DOHH2 (cell line): Measurements from ENCODE around the gene FRMPD4.

Experiments used
- H3F3A ChIP-seq: fragments of 200-600 bp; sonication (generic), shearing (Covaris generic); 2 replicates; pipeline ENCODE4 v1.6.0; 2016; ENCODE audit warnings: antibody characterized with exemption, mild to moderate bottlenecking; ENCODE audit not compliant: control insufficient read depth, insufficient read depth
- H3K27ac ChIP-seq: fragments of 200-600 bp; sonication (generic); 2 replicates; pipeline ENCODE4 v1.5.1; 2014; ENCODE audit warnings: low read depth, mild to moderate bottlenecking, low read length, moderate library complexity
- H3K27me3 ChIP-seq: fragments of 200-600 bp; sonication (generic); 2 replicates; pipeline ENCODE4 v1.6.1; 2014; ENCODE audit warnings: mild to moderate bottlenecking, low read length, mixed read lengths; ENCODE audit not compliant: control insufficient read depth
- H3K36me3 ChIP-seq: fragments of 200-600 bp; sonication (generic); 2 replicates; pipeline ENCODE4 v1.6.1; 2014; ENCODE audit warnings: mild to moderate bottlenecking, low read length, moderate library complexity, mixed read lengths; ENCODE audit not compliant: control insufficient read depth
- H3K4me1 ChIP-seq: fragments of 200-600 bp; sonication (generic); 2 replicates; pipeline ENCODE4 v1.6.1; 2014; ENCODE audit warnings: mild to moderate bottlenecking, low read length, mixed read lengths; ENCODE audit not compliant: control insufficient read depth
- H3K4me2 ChIP-seq: fragments of 200-600 bp; sonication (generic); 2 replicates; pipeline ENCODE4 v1.6.0; 2014; ENCODE audit warnings: mild to moderate bottlenecking, low read length, moderate library complexity
- H3K4me3 ChIP-seq: fragments of 200-600 bp; sonication (generic); 2 replicates; pipeline ENCODE4 v1.5.1; 2014; ENCODE audit warnings: mild to moderate bottlenecking, low read length, mixed read lengths
- H3K79me2 ChIP-seq: fragments of 200-600 bp; sonication (generic); 2 replicates; pipeline ENCODE4 v1.6.1; 2014; ENCODE audit warnings: mild to moderate bottlenecking, low read length, mixed read lengths; ENCODE audit not compliant: control insufficient read depth
- H3K9me2 ChIP-seq: fragments of 200-600 bp; sonication (generic); replicated peaks from 2 replicates; pipeline ENCODE4 v1.6.1; 2014; ENCODE audit warnings: mild to moderate bottlenecking, low read length, mixed read lengths; ENCODE audit not compliant: control insufficient read depth
- H3K9me3 ChIP-seq: fragments of 200-600 bp; sonication (generic); 2 replicates; pipeline ENCODE4 v1.6.1; 2014; ENCODE audit warnings: antibody characterized with exemption, low read length, mixed read lengths; ENCODE audit not compliant: control insufficient read depth, insufficient read depth
- H4K20me1 ChIP-seq: fragments of 200-600 bp; sonication (generic); 2 replicates; pipeline ENCODE4 v1.6.0; 2014; ENCODE audit warnings: low read depth, mild to moderate bottlenecking, antibody characterized with exemption, low read length, moderate library complexity; ENCODE audit not compliant: control insufficient read depth, insufficient read depth
- EZH2phosphoT487 ChIP-seq: fragments of 200-600 bp; sonication (generic); IDR thresholded peaks from 2 replicates; pipeline ENCODE4 v1.6.1; 2017; ENCODE audit warnings: borderline replicate concordance, mild to moderate bottlenecking, antibody characterized with exemption, low read length, moderate library complexity, mixed read lengths
- TF ChIP-seq, protein P1 (sequence below): fragments of 200-600 bp; sonication (generic); IDR thresholded peaks from one replicate; pipeline ENCODE4 v1.5.1; 2014; ENCODE audit warnings: antibody characterized with exemption, mild to moderate bottlenecking, low read depth, low read length; ENCODE audit not compliant: poor library complexity, severe bottlenecking

FRMPD4 gene

DNA sequence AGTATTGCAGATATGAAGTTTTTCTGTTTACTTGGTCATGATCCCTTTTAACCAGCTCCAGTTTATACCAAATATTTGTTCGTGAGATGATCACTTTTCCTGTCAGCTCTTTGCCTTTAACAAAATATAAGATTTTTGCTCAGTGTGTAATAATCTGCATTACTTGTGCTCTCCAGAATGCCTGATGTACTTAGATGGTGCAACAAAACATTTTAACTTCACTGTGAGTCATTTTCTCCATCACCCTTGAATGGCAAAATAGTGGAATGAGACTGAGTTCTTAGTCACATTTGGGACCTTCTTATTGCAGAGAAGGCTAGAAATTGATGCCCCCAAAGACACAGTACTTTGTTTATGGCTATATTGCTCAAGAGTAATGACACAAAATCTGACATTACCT lies 252.0 kb downstream of the FRMPD4 start:
- H3K9me2 ChIP-seq, result no peaks in the 10 kb centered on the region
- H3K27ac ChIP-seq, result no peak overlapping the region

DNA sequence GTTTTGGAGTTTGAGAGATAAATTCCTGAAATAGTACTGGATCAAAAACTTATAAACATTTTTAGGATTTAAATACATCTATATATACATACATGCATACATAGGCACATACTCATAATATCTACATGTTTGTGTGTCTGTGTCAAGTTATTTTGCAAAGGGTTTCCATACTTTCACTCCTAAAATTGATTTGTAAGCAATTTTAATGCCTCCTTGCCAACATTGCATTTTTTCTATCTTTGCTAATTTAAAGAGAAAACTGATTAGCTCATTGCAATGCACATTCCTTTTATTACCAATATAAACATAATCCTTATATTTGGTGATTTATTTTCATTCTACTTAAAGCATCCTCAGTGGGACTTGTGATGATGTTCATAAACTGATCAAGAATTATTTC lies 258.3 kb downstream of the FRMPD4 start:
- no peaks in the 10 kb centered on the region for H3K36me3 ChIP-seq
- H3K27ac ChIP-seq, result no peak overlapping the region
- H3K9me3 ChIP-seq, result no peaks in the 10 kb centered on the region
- H4K20me1 ChIP-seq, result no peaks in the 10 kb centered on the region
- H3K9me2 ChIP-seq, result no peaks in the 10 kb centered on the region
- H3K4me3 ChIP-seq, result no peak overlapping the region
- H3K27me3 ChIP-seq, result no peaks in the 10 kb centered on the region
- no peak overlapping the region for H3K4me2 ChIP-seq
- H3K79me2 ChIP-seq, result no peaks in the 10 kb centered on the region
- TF ChIP-seq, protein P1, sequence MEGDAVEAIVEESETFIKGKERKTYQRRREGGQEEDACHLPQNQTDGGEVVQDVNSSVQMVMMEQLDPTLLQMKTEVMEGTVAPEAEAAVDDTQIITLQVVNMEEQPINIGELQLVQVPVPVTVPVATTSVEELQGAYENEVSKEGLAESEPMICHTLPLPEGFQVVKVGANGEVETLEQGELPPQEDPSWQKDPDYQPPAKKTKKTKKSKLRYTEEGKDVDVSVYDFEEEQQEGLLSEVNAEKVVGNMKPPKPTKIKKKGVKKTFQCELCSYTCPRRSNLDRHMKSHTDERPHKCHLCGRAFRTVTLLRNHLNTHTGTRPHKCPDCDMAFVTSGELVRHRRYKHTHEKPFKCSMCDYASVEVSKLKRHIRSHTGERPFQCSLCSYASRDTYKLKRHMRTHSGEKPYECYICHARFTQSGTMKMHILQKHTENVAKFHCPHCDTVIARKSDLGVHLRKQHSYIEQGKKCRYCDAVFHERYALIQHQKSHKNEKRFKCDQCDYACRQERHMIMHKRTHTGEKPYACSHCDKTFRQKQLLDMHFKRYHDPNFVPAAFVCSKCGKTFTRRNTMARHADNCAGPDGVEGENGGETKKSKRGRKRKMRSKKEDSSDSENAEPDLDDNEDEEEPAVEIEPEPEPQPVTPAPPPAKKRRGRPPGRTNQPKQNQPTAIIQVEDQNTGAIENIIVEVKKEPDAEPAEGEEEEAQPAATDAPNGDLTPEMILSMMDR, result no peak
- TF ChIP-seq EZH2phosphoT487, result no peak
- no peaks in the 10 kb centered on the region for H3F3A ChIP-seq
- no peaks in the 10 kb centered on the region for H3K4me1 ChIP-seq

More for the DNA sequence above, 252.0 kb downstream of the FRMPD4 start:
- Histone ChIP-seq H3K9me3 (no peaks in the 10 kb centered on the region), H3K79me2 (no peaks in the 10 kb centered on the region), H4K20me1 (no peaks in the 10 kb centered on the region), H3K4me2 (no peak overlapping the region), H3K4me3 (no peak overlapping the region), H3F3A (no peaks in the 10 kb centered on the region), H3K36me3 (no peaks in the 10 kb centered on the region), H3K27me3 (no peaks in the 10 kb centered on the region), H3K4me1 (no peaks in the 10 kb centered on the region)
- TF ChIP-seq, protein P1, result no peak
- TF ChIP-seq EZH2phosphoT487, result no peak

- H3K79me2 ChIP-seq, result no peaks in the 10 kb centered on the region
These were observed 261.9 kb downstream of the FRMPD4 start for GRCh38 chrX:12400218-12400617.

More at GRCh38 chrX:12400218-12400617, 261.9 kb downstream of the FRMPD4 start:
- H3K4me3 ChIP-seq, result no peak overlapping the region
- H3K9me2 ChIP-seq, result no peaks in the 10 kb centered on the region
- H3K4me2 ChIP-seq, result no peak overlapping the region
- no peaks in the 10 kb centered on the region for H4K20me1 ChIP-seq
- H3K4me1 ChIP-seq, result no peaks in the 10 kb centered on the region
- no peaks in the 10 kb centered on the region for H3K9me3 ChIP-seq
- no peak overlapping the region for H3K27ac ChIP-seq
- no peaks in the 10 kb centered on the region for H3K36me3 ChIP-seq
- H3F3A ChIP-seq, result no peaks in the 10 kb centered on the region
- TF ChIP-seq EZH2phosphoT487, result no peak
- TF ChIP-seq, protein P1, result no peak
- H3K27me3 ChIP-seq, result no peaks in the 10 kb centered on the region
